Karpas-422 (cell line): ENCODE results near the gene SLC25A19. TPM values are rescaled to one million over a fixed set of nuclear protein-coding genes. Genes with fewer than 3 reads are reported as not detected.

Source experiments
- DNase-seq: peaks from one replicate; pipeline ENCODE4 v3.0.0-alpha.2; 2015
- H2AFZ ChIP-seq: fragments of 200-600 bp; sonication (generic); 2 replicates; pipeline ENCODE4 v1.6.1; 2014; ENCODE audit warnings: antibody characterized with exemption, low read length, mixed read lengths
- H3K27ac ChIP-seq: fragments of 200-600 bp; sonication (generic); 2 replicates; pipeline ENCODE4 v1.5.1; 2014; ENCODE audit warnings: mild to moderate bottlenecking, low read length, moderate library complexity
- H3K27me3 ChIP-seq: fragments of 200-600 bp; sonication (generic); 2 replicates; pipeline ENCODE4 v1.6.1; 2014; ENCODE audit warnings: low read length, mixed read lengths
- H3K36me3 ChIP-seq: fragments of 200-600 bp; sonication (generic); 2 replicates; pipeline ENCODE4 v1.6.1; 2014; ENCODE audit warnings: low read length, mixed read lengths; ENCODE audit not compliant: insufficient read depth
- H3K4me1 ChIP-seq: fragments of 200-600 bp; sonication (generic); 2 replicates; pipeline ENCODE4 v1.6.1; 2014; ENCODE audit warnings: mild to moderate bottlenecking, low read length, mixed read lengths
- H3K4me2 ChIP-seq: fragments of 200-600 bp; sonication (generic); 2 replicates; pipeline ENCODE4 v1.6.1; 2014; ENCODE audit warnings: low read length, low read depth, mild to moderate bottlenecking; ENCODE audit not compliant: poor library complexity, severe bottlenecking
- H3K4me3 ChIP-seq: fragments of 200-600 bp; sonication (generic); 2 replicates; pipeline ENCODE4 v1.5.1; 2014; ENCODE audit warnings: mild to moderate bottlenecking, antibody characterized with exemption, low read length, mixed read lengths
- H3K79me2 ChIP-seq: fragments of 200-600 bp; sonication (generic); 2 replicates; pipeline ENCODE4 v1.6.1; 2014; ENCODE audit warnings: mild to moderate bottlenecking, low read length, mixed read lengths
- H3K9ac ChIP-seq: fragments of 200-600 bp; sonication (generic); 2 replicates; pipeline ENCODE4 v1.6.0; 2014; ENCODE audit warnings: low read length
- H3K9me2 ChIP-seq: fragments of 200-600 bp; sonication (generic), shearing (Covaris generic); replicated peaks from 2 replicates; pipeline ENCODE4 v1.6.0; 2014; ENCODE audit warnings: mild to moderate bottlenecking, low read length, moderate library complexity; ENCODE audit not compliant: insufficient read depth
- H3K9me3 ChIP-seq: fragments of 300-700, 200-600 bp; sonication (generic); 2 replicates; pipeline ENCODE4 v1.6.1; 2014; ENCODE audit warnings: low read length, mixed read lengths
- H4K20me1 ChIP-seq: fragments of 200-600 bp; sonication (generic); 2 replicates; pipeline ENCODE4 v1.6.1; 2014; ENCODE audit warnings: mild to moderate bottlenecking, antibody characterized with exemption, low read length, low read depth; ENCODE audit not compliant: insufficient read depth
- total RNA-seq: library from RNA; depleted of rRNA; stranded (reverse); fragments of >200 nt; shearing (Covaris generic); gene quantifications from 2 replicates; pipeline ENCODE4 v1.2.3, GENCODE V29; 2014; ENCODE audit warnings: low replicate concordance

SLC25A19 gene
- total RNA-seq, 1 experiment from 2014 or later = 36.5 TPM

DNA sequence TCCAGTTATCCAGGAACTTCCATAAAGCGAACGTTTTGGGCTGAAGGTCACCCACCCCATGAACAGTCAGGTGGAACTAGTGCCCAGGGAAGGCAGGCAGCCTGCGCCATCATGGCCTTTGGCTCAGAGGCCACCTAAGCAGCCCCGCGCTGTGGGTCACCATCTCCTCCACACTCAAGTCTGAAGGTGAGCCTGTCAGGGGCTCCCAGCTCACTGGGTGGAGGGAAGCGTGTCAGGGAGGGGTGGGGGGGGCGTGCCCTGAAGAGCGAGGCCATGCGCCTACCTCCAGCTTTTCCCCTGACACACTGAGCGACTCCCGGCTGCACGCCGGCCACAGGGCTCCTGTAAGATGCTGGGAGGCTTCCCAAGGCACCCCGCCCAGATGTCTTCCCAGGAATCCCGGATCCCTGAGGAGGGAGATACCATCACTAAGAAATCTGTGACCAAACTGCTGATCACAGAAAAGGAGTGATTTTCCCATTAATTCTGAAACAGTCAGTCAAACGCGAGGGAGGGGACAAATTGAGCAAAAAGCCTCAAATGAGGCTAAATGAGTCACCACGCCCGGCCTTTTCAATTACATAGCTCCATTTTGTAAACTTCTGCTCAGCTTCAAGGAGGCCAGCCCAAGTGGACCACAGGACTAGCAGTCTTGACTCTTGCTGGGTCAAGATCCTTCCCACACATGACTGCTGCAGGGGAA, 26.5 kb upstream of the SLC25A19 start:
- H4K20me1 ChIP-seq = no peaks in the 10 kb centered on the region
- H3K79me2 ChIP-seq = peaks cover 24% of the 10 kb centered on the region
- H3K4me3 ChIP-seq = no peak overlapping the region
- H3K9me3 ChIP-seq = no peaks in the 10 kb centered on the region
- H3K4me1 ChIP-seq = peaks cover 20% of the 10 kb centered on the region
- H3K27ac ChIP-seq = 0 out of 2 replicates have a peak overlapping the region, but pooled peaks have one; percentile 17
- no peaks in the 10 kb centered on the region for H3K27me3 ChIP-seq
- no peak overlapping the region for H3K9ac ChIP-seq
- H3K4me2 ChIP-seq = no peak overlapping the region
- H2AFZ ChIP-seq = no peak overlapping the region
- no peak for DNase-seq
- peaks cover 15% of the 10 kb centered on the region; the same call in 1 of the 2 replicates for H3K36me3 ChIP-seq
- H3K9me2 ChIP-seq = no peaks in the 10 kb centered on the region

GRCh38 chr17:75313941-75314551, 24.8 kb upstream of the SLC25A19 start:
- H3K27ac ChIP-seq = no peak overlapping the region
- DNase-seq = no peak
- peaks cover 8% of the 10 kb centered on the region; the same call in 1 of the 2 replicates for H3K36me3 ChIP-seq
- no peak overlapping the region for H3K9ac ChIP-seq
- H3K27me3 ChIP-seq = no peaks in the 10 kb centered on the region
- no peak overlapping the region for H2AFZ ChIP-seq
- H3K4me1 ChIP-seq = peaks cover 7% of the 10 kb centered on the region
- H3K79me2 ChIP-seq = peaks cover 11% of the 10 kb centered on the region
- H3K4me2 ChIP-seq = no peak overlapping the region
- no peak overlapping the region for H3K4me3 ChIP-seq
- no peaks in the 10 kb centered on the region for H3K9me2 ChIP-seq
- H4K20me1 ChIP-seq = no peaks in the 10 kb centered on the region
- no peaks in the 10 kb centered on the region for H3K9me3 ChIP-seq

- H3K79me2 ChIP-seq = no peaks in the 10 kb centered on the region
- no peak overlapping the region for H3K27ac ChIP-seq
- no peak overlapping the region for H3K4me2 ChIP-seq
- DNase-seq = no peak
- no peaks in the 10 kb centered on the region for H3K9me2 ChIP-seq
- no peak overlapping the region for H3K9ac ChIP-seq
- no peak overlapping the region for H3K4me3 ChIP-seq
- no peaks in the 10 kb centered on the region for H3K4me1 ChIP-seq
- no peaks in the 10 kb centered on the region for H4K20me1 ChIP-seq
- no peaks in the 10 kb centered on the region for H3K36me3 ChIP-seq
- H3K9me3 ChIP-seq = no peaks in the 10 kb centered on the region
- H2AFZ ChIP-seq = no peak overlapping the region
- H3K27me3 ChIP-seq = no peaks in the 10 kb centered on the region
These were observed 19.7 kb upstream of the SLC25A19 start for GRCh38 chr17:75308732-75309629.

- Histone ChIP-seq H4K20me1 (no peaks in the 10 kb centered on the region), H2AFZ (no peak overlapping the region), H3K9ac (no peak overlapping the region), H3K79me2 (no peaks in the 10 kb centered on the region), H3K36me3 (no peaks in the 10 kb centered on the region), H3K27me3 (no peaks in the 10 kb centered on the region), H3K4me2 (no peak overlapping the region), H3K4me3 (no peak overlapping the region), H3K9me2 (no peaks in the 10 kb centered on the region), H3K27ac (no peak overlapping the region), H3K4me1 (no peaks in the 10 kb centered on the region), H3K9me3 (no peaks in the 10 kb centered on the region)
- DNase-seq = no peak
These were observed 18.9 kb upstream of the SLC25A19 start for GRCh38 chr17:75307957-75308731.

- H3K27ac ChIP-seq = no peak overlapping the region
- H4K20me1 ChIP-seq = no peaks in the 10 kb centered on the region
- no peak overlapping the region for H3K4me2 ChIP-seq
- no peak overlapping the region for H3K9ac ChIP-seq
- H3K79me2 ChIP-seq = no peaks in the 10 kb centered on the region
- H3K4me3 ChIP-seq = no peak overlapping the region
- no peaks in the 10 kb centered on the region for H3K36me3 ChIP-seq
- H3K4me1 ChIP-seq = peaks cover 9% of the 10 kb centered on the region
- no peaks in the 10 kb centered on the region for H3K9me3 ChIP-seq
- no peaks in the 10 kb centered on the region for H3K9me2 ChIP-seq
- DNase-seq = no peak
- no peaks in the 10 kb centered on the region for H3K27me3 ChIP-seq
- H2AFZ ChIP-seq = no peak overlapping the region
These were observed 12.4 kb upstream of the SLC25A19 start for GRCh38 chr17:75301502-75302206.

DNA sequence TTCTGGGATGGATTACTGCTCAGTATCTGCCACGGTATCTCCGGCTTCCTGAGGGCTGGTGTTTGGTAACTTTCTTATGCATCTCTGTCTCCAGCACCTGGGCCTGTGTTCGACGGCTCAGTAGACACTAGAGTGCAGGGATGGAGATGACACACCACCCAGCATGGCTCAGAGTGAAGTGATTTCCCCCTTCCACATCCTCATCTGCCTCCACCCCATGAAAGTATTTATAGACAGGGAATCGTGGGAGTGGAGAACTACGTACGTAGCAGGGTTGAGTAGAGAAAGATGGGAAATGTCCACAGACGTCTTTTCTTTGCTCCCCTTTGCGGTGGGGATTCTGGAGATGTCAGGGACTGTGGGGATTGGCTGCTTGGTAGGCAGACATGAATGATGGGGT, 11.8 kb upstream of the SLC25A19 start:
- no peak overlapping the region for H3K4me2 ChIP-seq
- peaks cover 9% of the 10 kb centered on the region for H3K4me1 ChIP-seq
- H3K79me2 ChIP-seq = no peaks in the 10 kb centered on the region
- no peaks in the 10 kb centered on the region for H3K27me3 ChIP-seq
- H3K27ac ChIP-seq = no peak overlapping the region
- no peaks in the 10 kb centered on the region for H3K9me2 ChIP-seq
- no peaks in the 10 kb centered on the region for H3K36me3 ChIP-seq
- no peak for DNase-seq
- H3K9ac ChIP-seq = no peak overlapping the region
- H4K20me1 ChIP-seq = no peaks in the 10 kb centered on the region
- H3K9me3 ChIP-seq = no peaks in the 10 kb centered on the region
- H2AFZ ChIP-seq = no peak overlapping the region
- no peak overlapping the region for H3K4me3 ChIP-seq

GRCh38 chr17:75300280-75300679, 11.0 kb upstream of the SLC25A19 start:
- H3K9me3 ChIP-seq = no peaks in the 10 kb centered on the region
- H3K4me1 ChIP-seq = peaks cover 17% of the 10 kb centered on the region
- no peak overlapping the region for H3K27ac ChIP-seq
- no peak overlapping the region for H2AFZ ChIP-seq
- H3K27me3 ChIP-seq = no peaks in the 10 kb centered on the region
- no peak overlapping the region for H3K9ac ChIP-seq
- no peak overlapping the region for H3K4me3 ChIP-seq
- DNase-seq = no peak
- no peaks in the 10 kb centered on the region for H3K79me2 ChIP-seq
- H3K4me2 ChIP-seq = no peak overlapping the region
- H4K20me1 ChIP-seq = no peaks in the 10 kb centered on the region
- H3K9me2 ChIP-seq = no peaks in the 10 kb centered on the region
- H3K36me3 ChIP-seq = no peaks in the 10 kb centered on the region
